Hematopoietic multipotent progenitor cell treated with erythropoietin and hydrocortisone succinate and interleukin-3 and kit ligand, for 17 days (in vitro differentiated cells): ENCODE measurements around the gene NHP2.
"Not testable (repeated sequence)": the region's sequence is repeated elsewhere in the genome, so short reads cannot be mapped to it uniquely, and the experiment has no call there.

ENCODE experiments used
- DNase-seq: peaks from one replicate; pipeline ENCODE4 v3.0.0-alpha.2; 2015; ENCODE audit warnings: low spot score

Gene NHP2

DNA sequence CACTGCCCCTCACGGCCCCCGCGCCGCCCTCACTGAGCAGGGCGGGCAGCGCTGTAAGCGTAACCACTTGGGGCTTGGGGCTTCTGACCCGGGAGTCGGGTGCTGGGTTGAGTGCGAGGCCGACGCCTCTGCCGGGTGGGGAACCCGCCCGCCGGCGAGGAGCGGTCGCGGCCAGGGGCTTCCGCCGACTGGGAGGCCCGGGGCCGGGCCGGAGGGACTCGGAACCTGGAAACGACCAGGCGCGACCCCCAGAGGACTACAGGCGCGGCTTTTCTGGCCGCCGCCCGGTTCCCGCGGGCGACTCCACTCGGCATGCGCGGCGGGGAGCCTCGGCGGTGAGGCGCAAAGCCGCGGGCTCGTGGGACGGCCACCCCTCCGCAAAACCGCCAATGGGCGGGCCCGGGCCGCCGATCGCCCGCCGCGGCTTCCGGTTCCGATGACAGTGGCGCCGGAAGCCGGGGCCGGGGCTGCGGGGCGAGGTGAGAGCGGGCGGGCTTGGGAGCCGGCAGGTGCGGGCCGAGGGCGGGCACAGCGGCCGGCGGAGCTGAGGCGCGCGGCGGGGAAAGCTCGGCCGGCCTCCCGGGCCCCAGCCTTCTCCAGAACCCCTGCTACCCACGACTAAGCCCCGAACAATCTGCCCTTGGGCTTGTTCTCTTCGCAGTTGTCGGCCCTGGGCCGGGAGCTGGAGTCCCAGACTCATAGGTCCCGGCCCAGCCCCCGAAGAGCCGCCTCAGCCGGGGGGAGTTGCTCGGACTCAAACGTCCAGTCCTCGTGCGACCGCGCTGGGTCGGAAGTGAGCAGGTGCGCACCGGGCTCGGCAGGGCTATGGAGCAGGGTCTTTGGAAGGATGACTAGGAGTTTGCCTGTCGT lies 22.9 kb downstream of the NHP2 start, which contains the start of gene RMND5B:
RMND5B (plus strand) TSS at position 439 of the 870 bp plus-strand sequence. CDS start 7,106 bp downstream, outside the sequence.
- DNase-seq: peak; percentile 79

DNA sequence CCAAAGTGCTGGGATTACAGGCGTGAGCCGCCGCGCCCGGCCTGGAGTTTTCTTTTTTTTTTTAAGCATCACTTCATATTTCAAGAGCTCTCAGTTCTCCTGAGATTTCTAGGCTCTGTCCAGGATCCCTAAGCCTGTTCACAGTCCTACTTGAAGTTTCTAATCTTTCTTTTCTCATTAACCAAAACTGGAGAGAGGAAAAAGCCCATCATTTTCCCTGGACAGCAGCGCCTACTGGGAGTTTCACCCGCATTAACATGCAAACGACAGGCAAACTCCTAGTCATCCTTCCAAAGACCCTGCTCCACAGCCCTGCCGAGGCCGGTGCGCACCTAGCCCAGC lies 23.5 kb downstream of the NHP2 start:
- DNase-seq: not testable (repeated sequence)

DNA sequence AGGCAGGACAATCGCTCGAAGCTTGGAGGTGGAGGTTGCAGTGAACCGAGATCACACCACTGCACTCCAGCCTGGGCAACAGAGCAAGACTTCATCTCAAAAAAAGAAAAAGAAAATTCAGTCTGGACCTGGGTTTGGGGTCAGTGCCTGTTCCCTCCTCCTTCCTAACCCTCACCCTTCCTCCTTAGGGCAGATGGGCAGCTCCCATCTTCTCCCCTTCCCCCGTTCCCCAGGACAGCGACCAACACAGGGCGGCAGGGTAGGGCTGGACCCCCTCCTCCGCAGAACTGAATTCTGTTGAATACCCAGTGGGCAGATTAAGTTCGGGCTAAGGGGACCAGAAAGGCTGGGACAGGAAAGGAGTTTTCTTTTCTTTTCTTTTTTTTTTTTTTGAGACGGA lies 24.4 kb downstream of the NHP2 start:
- DNase-seq: no peak

DNA sequence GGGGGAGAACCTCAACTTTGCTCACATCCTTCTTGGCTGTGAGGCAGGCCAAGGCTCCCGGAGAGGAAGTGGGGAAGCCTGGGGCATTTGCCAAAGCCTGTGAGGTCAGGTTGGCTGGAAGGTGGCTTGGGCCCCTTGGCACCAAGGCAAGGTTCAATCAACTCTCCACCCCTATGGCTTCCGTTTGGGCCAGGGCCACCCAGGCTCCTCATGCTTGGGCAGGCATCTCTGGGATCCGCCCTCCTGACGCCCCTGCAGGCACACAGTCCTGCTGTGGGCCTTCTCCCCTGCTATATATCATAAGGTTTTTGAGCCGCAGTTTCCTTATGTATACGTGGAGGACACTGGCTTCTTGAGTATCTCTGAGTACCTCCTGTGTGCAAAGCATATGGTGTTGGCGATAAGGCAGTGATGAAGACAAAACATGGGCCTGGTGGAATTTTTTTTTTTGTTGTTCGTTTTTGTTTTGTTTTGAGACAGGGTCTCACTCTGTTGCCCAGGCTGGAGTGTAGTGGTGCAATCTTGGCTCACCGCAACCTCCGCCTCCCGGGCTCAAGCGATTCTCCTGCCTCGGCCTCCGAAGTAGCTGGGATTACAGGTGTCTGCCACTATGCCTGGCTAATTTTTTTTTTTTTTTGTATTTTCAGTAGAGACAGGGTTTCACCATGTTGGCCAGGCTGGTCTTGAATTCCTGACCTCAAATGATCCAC lies 26.2 kb downstream of the NHP2 start:
- peak; percentile 52 for DNase-seq

DNA sequence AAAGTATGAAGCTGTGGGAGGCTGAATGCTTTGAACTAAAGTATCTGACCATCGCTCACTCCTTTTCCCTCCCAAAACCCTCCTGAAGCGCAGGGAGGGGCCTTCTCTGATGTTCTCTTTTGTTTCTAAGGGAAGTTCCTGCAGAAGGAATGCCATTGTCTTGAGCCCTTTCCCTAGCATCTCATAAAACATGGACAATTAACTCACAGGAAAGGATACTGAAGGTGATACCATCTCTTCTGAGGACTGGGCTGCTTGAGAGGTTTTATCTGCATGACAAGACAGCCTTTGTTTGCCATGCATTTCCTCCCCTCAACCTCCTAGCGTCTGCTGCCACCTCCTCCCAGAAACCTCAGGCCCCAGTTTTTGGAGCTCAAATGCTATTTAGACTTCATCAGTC lies 27.1 kb downstream of the NHP2 start:
- no peak for DNase-seq

DNA sequence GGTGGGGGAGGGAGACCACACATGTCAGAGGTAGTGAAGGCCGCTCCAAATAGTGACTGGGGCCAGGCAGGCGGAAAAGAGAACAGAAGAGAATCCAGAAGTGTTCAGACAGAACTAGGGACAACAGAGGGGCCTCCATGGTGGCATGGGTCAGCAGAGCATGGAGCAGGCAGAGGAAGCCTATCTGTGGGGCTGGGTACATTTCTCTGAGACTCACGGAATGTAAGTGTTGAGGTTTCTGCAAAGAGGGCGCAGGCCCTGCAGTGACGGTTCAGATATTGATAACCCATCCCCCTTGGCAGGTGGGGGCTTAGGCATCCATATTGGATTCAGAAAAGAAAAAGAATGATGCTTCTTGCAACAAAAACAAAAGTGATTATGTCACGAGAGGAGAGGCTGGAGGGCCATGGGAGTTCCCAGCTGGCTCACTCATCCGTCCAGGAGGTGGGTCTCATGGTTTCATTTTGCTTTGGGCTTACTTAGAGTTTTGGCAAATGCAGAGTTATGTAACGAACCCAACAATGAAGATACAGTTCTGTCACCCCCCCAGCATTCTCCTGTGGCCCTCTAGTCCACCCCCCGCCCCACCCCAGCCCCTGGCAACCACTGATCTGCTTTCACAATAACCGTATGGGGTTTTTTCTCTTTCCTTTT lies 28.3 kb downstream of the NHP2 start:
- DNase-seq: no peak

DNA sequence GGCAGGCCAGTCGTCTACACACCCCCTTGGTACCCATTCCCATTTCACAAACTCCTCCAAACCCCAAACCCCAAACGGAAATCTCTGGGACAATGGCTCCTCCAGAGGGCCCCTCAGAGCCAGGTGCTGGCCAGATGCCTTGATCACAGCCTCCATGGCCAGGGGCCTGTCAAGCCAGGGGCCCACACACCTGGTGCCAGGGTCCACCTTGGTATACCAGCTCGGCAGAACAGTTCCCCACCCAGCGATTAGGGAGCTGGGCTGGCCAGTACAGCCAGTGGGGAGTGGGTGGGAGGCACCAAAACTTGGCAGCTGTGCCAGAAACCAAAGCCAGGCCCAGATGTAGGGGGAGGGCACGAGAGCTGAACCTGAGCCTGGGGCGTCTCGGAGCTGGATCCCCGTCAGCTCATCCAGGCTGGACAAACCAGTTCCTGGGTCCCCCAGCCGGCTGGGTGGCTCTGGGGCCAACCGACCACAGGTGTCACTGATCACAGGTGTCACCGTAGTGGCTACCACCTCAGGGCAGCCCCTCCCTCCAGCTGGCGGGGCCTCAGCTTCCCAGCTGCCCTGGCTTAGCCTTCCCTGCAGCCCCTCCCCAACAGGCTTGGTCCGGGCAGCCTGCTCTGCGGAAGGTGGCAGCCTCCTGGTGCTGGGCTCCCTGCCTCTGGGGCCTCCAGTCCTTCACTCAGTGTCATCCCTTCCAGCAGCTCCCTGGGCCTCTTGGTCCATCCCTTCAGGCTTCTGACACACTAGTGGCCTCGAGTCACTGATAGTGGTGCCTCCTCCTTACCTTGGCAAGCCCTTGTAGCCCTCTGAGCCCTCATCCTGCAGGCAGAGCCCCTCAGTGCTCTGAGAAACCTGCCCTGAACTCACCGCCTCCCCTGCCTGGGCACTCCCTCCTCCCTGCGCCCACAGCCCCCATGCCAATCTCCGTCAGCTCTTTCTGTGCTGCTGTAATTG lies 29.4 kb downstream of the NHP2 start:
- DNase-seq: no peak

DNA sequence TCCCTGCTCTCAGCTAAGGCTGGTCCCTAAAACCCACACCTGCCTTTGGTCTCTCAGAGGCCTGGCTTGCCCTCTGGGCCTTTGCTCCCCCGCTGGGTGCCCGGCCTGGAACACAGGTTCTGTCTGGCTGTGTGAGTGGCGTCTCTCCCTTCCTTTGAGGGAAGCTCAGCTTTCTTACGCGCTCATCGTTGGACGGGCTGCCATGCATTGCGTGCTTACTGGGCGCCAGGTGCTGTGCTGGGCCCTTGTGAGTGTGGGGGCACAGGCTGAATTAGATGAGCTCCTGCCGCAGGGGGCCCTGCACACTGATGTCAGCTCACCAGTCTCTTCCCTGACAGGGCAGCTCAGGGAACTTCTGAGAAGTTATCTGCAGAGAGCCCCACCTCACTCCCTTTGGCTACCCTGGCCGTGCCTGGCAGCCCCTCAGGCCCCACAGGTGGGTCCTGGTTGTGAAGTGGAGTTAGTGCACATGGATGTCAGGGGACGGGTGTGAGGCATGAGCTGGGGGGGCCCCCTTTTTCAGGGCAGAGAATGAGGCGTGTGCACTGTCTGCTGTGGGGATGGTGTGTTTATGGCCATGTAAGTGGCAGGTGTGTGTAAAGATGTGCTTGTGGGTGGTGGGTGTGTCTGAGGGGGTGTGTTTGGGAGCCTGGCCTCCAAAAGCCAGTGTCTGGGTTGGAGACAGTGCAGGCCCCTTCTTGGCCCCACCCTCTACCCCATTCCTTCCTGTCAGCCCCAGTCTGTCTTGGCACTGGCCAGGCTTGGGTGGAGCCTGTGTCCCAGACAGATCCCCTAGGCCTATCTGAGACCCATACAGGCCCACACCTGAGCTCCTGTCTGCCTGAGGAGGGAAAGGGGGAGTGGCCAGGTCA lies 30.4 kb downstream of the NHP2 start:
- DNase-seq: no peak

DNA sequence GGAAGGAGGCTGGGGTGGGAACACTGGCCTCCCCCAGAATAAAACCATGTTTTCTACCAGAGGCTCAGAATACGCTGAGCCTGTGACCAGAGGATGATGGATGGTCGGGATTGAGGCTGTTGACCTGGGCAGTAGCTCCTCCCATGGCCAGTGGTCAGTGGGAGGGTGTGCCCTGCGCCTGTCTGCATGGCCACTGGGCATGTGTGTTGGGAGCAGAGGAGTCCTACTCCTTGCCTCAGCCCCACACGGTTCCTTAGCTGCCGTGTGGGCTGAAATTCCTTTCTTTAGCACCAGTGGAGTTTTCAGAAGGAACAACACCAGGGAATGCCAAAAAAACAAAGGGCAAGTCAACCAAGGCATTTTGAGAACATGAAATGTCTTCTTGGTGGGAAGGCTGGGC lies 31.3 kb downstream of the NHP2 start:
- no peak for DNase-seq

DNA sequence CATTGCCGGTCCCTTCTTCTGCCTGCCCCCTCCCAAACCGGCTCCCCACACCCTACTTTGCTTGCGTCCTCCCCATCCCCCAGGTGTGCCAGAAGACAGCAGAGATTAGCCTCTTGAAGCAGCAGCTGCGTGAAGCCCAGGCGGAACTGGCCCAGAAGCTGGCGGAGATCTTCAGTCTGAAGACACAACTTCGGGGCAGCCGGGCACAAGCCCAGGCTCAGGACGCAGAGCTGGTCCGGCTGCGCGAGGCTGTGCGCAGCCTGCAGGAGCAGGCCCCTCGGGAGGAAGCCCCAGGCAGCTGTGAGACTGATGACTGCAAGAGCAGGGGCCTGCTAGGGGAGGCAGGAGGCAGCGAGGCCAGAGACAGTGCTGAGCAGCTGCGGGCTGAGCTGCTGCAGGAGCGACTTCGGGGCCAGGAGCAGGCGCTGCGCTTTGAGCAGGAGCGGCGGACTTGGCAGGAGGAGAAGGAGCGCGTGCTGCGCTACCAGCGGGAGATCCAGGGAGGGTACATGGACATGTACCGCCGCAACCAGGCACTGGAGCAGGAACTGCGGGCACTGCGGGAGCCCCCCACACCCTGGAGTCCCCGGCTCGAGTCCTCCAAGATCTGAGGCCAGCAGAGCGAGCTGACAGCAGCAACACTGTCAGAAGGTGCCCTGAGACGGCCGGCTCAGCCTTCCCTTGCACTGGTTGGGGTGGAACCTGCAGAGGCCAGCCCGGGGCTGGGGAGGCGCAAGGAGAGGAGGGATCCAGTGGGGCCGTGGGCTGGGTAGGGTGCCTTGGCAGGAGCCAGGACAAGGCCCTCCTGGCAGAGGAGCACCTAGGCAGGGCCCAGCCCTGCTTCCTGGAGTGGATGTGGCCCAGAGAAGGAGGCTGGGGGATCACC lies 32.1 kb downstream of the NHP2 start:
- DNase-seq: no peak

DNA sequence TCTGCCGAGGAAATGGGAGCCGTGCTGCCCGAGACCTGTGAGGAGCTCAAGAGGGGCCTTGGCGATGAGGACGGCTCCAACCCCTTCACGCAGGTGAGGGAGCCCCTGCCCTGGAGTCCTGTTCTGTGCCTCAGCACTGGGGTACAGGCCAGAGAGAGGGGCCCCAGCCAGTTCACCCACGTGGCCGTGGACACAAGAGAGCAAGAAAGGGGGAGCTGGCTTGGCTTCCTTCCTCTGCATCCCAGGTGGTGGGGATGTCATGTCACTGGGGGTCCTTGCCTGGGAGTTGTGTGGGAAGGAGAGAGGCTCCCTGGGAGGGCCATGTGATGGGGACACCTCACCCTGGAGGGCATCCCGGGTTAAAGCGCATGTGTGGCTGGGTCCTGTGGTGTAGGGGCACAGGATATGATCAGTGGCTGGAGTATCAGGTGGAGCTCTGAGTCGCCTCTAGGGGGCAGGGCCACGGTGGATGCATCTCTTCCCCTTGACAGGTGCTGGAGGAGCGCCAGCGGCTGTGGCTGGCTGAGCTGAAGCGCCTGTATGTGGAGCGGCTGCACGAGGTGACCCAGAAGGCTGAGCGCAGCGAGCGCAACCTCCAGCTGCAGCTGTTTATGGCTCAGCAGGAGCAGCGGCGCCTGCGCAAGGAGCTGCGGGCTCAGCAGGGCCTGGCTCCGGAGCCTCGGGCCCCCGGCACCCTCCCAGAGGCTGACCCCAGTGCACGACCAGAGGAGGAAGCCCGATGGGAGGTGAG lies 32.9 kb downstream of the NHP2 start:
- DNase-seq: peak; percentile 73

DNA sequence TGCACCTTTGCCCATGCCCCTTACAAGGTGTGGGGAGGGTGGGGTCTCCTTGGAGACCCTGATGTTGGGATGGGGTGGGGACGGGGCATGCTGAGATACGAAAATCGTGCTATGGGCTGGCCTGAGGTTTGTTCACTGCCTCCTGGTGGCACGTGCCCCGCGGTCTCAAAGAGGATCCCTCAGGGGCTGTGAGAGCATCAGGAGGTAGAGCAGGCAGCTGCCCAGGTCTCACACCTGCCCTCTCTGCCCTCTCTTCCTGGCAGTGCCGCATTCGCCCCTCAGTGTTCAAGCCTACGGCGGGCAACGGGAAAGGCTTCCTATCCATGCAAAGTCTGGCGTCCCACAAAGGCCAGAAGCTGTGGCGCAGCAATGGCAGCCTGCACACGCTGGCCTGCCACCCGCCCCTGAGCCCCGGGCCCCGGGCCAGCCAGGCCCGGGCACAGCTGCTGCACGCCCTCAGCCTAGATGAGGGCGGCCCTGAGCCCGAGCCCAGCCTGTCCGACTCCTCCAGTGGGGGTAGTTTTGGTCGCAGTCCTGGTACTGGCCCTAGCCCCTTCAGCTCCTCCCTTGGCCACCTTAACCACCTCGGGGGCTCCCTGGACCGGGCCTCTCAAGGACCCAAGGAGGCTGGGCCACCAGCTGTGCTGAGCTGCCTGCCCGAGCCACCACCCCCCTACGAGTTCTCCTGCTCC lies 33.6 kb downstream of the NHP2 start:
- no peak for DNase-seq

DNA sequence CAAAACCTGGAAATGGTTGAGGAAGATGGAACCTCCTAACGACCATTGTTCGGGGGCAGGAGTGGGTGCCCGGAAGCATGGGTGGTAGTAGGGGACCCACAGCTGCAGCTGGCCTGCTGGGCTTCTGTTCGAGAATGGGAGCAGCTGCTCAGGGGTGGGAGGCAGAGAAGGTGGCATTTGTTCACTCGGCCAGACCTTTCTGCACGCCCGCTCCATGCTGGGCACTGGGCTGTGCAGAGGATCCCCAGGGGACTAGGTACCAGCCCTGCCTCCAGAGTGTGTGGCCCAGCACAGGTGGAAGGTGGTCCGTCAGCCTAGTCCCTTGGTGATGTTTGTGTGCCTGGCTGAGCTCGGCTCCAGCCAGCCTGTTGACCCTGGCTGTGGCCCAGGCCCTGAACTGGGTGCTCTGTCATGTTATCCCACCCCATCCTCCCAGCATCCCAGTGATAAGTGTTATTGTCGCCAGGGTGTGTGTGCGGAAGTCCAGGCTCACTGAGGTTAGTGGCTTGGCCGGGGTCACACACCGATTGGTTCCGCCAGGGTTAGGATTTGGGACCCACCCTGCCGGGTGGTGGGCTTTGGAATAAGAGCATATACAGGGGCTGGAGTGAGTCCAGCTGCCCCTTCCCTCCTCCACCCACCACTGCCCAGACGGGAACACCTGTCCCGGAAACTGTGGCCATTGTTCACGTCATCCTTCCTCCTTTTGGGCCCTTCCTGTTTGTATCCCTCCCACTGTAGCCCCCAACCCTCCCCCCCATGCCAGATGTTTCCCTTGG lies 35.6 kb downstream of the NHP2 start:
- no peak for DNase-seq

DNA sequence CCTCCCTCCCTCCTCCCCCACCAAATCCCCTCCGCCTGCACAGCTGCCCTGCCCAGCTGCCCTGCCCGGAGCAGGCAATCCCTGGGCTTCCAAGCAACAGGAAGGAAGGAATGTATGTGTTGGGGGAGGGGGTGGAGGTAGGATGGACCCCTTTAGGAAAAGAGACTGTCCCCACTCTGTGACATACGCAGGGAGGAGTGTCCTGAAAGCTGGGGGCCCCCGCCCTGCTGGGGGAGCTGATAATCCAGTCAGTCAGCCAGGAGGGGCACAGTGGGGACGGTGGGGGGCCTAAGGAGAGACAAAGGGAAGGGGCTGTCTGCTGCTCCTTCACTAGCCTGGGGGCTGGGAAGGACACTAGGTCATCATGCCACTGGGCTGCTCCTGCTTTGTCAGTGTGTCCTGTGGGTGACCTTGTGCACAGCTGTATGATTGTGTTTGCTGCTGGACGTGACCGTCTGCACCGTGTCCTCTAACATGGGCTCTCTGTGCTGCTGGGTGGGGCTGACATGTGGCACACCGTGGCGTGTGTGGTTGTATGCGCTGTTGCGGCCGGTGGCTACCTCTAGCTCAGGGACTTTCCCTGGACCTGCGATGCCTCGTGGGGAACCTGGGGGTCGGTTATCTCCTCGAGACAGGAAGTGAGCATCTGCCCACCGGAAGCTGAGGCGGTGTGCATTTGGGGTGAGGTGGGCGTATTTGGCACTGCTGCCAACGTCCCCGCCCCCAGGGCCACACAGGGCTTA lies 37.4 kb downstream of the NHP2 start:
- no peak for DNase-seq

DNA sequence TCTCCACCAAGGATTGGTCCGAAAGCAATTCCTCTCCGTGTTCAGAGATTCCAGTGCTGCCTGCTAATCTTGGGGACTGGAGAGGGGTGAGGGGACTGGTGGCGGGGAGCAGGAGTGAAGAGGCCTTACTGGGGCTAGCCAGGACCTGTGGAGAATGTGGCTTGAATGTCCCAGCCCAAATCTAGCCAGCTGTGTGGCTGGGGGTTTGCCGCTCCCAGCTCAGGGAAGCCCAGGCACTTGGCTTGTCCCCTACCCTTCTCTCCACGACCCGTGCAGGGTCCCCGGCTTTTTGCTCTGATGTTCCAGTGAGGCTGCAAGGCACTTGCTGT lies 37.9 kb downstream of the NHP2 start:
- DNase-seq: no peak

DNA sequence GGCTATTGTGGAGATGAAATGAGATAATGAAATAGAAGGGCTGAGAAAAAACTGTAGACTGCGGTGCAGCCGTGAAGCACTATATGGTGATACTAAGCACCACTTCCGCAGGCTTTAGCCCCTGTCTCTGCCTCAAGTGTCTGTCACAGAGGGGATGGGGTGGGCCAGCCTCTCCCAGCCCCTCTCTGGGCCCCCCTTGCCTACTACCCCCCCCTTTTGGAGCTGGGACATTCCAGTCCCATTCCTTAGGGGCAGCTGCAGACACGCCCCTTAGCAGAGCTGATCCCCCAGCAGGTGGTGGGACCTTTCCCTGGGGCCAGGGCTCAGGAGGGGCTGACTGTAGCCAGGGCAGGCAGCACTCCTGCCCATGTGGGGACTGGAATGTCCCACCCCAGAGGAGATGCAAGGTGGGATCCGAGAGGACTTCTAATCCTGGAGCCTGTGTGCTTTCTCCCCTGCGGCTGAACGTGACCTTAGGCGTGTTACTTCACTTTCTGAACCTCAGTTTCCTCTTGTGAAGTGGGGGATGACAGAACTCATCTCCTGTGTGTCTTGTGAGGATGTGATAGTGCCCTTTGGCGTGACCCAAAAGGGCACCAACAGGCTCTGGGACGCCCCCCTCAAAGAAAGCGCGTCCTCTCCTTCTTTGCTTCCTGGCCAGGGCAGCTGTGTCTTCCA lies 38.4 kb downstream of the NHP2 start:
- no peak for DNase-seq
